Measurements from ENCODE around the gene ABHD16A.

The ABHD16A gene

GRCh38 chr6:31662124-31662723, 40.9 kb downstream of the ABHD16A start:
- no peak for DNase-seq (ENCODE audit: low spot score)

GRCh38 chr6:31661262-31662123, 41.6 kb downstream of the ABHD16A start:
- DNase-seq (ENCODE audit: low spot score): no peak

GRCh38 chr6:31660381-31661261, 42.5 kb downstream of the ABHD16A start, which contains the start of gene C6orf47:
Gene C6orf47, minus strand, starts transcription at chr6:31660778. Its CDS starts 831 bp downstream, at chr6:31659947.
- DNase-seq (ENCODE audit: low spot score): peak; percentile 91

- DNase-seq (ENCODE audit: low spot score): no peak
These were observed 43.3 kb downstream of the ABHD16A start for GRCh38 chr6:31659649-31660380.

GRCh38 chr6:31658983-31659648, 44.0 kb downstream of the ABHD16A start:
- DNase-seq (ENCODE audit: low spot score): no peak

GRCh38 chr6:31658158-31658688, 44.9 kb downstream of the ABHD16A start:
- no peak for DNase-seq (ENCODE audit: low spot score)

- no peak for DNase-seq (ENCODE audit: low spot score)
These were observed 45.5 kb downstream of the ABHD16A start for GRCh38 chr6:31657406-31658157.

GRCh38 chr6:31655349-31656237, 47.5 kb downstream of the ABHD16A start, which contains the start of gene APOM:
Gene APOM, plus strand, starts transcription at chr6:31655894. Its CDS starts 73 bp downstream, at chr6:31655967.
- DNase-seq (ENCODE audit: low spot score): no peak

GRCh38 chr6:31654574-31655348, 48.4 kb downstream of the ABHD16A start:
- no peak for DNase-seq (ENCODE audit: low spot score)

- peak; percentile 88 for DNase-seq (ENCODE audit: low spot score)
These were observed 50.0 kb downstream of the ABHD16A start for GRCh38 chr6:31652925-31653724.

GRCh38 chr6:31651602-31652191, 51.4 kb downstream of the ABHD16A start:
- DNase-seq (ENCODE audit: low spot score): peak; percentile 78

- no peak for DNase-seq (ENCODE audit: low spot score)
These were observed 57.8 kb downstream of the ABHD16A start for GRCh38 chr6:31645325-31645724.

- DNase-seq (ENCODE audit: low spot score): no peak
These were observed 59.2 kb downstream of the ABHD16A start for GRCh38 chr6:31643818-31644454.

- DNase-seq (ENCODE audit: low spot score): no peak
These were observed 60.1 kb downstream of the ABHD16A start for GRCh38 chr6:31642798-31643570.

GRCh38 chr6:31641370-31641769, 61.8 kb downstream of the ABHD16A start:
- DNase-seq (ENCODE audit: low spot score): no peak

GRCh38 chr6:31640612-31641011, 62.5 kb downstream of the ABHD16A start:
- DNase-seq (ENCODE audit: low spot score): no peak
